Thyroid gland (tissue), 4 donors: ENCODE measurements around the gene AHNAK2.

Source experiments
- CTCF ChIP-seq, 6 experiments: fragments of 200-600 bp in 3 of 6; fragments of 450-650 bp in 3 of 6; sonication (generic) in 3 of 6; IDR thresholded peaks; one replicate each; pipeline ENCODE4 v1.5.1; 2016 to 2019; ENCODE audit warnings: antibody characterized with exemption in 6 of 6, mild to moderate bottlenecking in 2 of 6, inconsistent platforms in 1 of 6, moderate library complexity in 1 of 6
- POLR2A ChIP-seq, 2 donors: fragments of 450-650 bp; IDR thresholded peaks; one replicate each; pipeline ENCODE4 v1.6.1; 2017; ENCODE audit warnings: antibody characterized with exemption in 2 of 2, mild to moderate bottlenecking in 2 of 2, moderate library complexity in 1 of 2

DNA sequence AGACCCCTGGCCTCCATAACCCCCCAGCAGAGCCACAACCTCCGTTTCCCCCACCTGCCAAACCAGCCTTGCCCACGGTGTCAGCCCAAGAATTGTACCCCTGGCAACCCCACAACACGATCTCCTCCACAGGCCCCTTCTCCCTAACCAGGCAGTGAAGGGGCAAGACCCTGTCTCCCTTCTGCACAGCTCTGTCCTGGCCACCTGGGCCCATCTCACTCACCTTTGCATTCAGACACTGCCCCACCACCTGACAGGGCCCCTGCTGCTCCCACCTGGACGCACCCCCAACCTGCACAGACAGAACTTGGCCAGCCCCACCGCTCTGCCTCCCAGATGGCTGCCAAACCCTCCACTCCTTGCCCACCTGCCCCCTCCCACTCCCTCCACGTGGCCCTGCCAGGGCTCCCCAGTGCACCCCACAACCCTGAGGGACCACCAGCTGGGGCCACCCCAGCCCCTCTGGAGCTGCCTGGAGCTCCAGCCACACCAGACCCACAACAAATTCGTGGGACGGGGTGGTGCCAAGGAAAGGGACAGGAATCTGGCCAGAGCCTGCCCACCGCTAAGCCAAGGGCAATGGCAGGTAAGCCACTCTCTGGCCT, 11.8 kb downstream of the AHNAK2 start:
- TF ChIP-seq CTCF (IDR thresholded peaks at IDR 0.05) (no peak), POLR2A (IDR thresholded peaks at IDR 0.05) (no peak)
